Dermis microvascular lymphatic vessel endothelial cell (primary cell): ENCODE data around the gene ARHGAP22. TPM values are rescaled to one million over a fixed set of nuclear protein-coding genes. Genes with fewer than 3 reads are reported as not detected.
A peak's percentile ranks its signal among the peaks of the same experiment; 100 is the strongest.

Experiments used
- DNase-seq, 2 donors: peaks; one replicate each; pipeline versions ENCODE4 v3.0.0 to v3.0.0-alpha.2; 2010; ENCODE audit warnings: low read depth in 2 of 2
- total RNA-seq: library from RNA; depleted of rRNA; stranded (reverse); fragments of >200 nt; gene quantifications from 2 replicates; pipeline ENCODE4 v1.2.1, GENCODE V29; 2014

Gene ARHGAP22
- total RNA-seq, 1 donor from 2014 or later, result 5.3 TPM

DNA sequence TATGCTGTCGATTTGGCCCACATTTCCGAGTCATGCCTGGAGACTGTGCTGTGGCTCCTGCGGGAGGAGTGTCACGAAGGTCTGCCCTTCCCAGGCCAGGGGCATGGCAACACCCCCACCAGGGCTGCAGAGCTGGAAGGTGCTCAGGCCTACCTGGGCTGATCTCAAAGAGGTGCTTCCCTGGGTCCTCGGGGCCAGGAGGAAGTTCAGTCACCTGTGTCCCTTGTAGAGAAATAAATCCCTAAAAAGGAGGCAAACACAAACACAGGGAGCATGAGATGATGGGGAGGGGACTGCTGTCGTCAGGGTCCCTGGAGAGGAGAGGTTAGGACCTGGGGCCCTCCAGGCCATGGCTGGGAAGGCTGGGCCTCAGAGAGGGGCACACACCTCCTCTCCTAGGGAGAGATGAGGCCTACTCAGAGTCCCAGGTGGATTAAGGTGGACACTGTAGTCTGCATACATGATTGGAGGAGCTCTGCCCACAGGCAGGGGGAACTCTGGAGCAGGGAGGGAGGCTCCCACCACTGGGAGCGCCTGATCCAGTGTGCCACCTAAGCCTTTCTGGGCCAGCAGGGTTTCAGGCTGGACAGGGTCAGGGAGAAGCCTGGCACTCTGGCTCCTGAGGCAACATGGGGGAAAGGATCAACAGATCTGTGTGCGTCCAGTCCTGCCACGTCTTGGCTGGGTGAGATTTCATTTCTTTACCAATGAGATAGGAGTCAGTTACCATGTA, 49.4 kb downstream of the ARHGAP22 start:
- DNase-seq, result no peak

DNA sequence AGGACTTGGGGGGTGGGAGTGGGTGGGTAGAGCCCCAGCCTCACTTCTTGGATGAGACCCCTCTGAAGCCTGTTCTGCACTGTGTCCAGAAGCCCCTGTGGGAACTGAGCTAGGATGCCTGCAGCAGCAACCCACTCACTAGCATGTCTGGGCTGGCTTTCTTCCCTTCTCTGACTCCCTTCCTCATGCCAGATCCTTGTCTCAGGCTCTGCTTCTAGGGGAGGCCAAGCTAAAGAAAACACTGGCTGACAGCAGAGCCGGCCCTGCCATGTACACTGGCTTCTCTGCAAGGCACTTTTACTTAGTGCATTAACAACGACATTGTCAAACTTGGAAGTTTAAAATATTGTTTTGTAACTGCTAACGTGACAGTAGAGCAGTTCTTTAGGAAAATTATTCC, 50.2 kb downstream of the ARHGAP22 start:
- DNase-seq, result no peak

DNA sequence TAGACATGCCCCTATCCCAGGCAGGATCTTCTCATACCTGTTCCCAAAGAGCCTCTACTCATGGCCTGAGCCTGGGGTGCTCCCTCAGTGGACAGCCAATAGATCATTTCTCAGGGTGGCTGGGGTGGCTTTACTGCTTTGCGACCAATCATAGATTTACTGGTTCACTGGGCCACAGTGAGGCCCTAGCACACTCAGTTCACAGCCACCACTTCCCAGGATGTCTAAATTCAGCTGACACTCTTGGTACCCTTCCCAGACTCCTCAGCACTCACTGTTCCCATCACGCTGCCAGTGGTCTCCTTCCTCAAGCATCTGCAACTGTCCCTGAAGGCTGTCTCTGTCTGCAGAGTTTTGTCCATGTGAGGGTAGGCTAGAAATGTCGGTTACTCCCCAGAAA, 50.6 kb downstream of the ARHGAP22 start:
- DNase-seq, result no peak

DNA sequence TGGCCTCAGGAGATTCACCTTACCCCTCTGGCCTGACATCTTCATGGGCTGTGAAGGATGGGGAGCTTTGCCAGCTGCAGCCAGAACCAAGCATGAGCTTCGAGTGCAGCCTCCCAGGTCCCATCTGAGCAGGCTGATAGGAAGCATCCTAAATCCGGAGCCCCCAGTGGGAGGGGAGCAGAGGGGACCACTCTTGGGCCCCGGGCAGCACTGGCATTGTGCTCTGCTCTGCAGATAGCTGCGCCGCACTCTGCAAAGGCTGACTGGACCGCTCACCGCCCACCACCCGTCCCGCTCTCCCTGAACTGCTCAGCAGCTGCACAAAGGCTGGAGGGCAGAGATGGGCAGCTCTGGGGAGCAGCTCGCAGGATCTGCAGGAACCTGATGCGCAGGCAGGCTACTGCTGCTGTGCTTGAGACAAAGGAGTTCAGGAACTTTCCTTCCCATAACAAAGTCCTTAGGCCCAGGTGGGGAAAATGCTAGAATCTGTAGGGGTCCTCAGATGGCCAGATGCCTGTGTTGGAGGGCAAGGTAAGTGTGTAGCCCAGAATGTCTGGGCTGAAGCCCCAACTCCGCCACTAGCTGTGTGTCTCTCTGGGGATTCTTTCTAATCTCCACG, 51.8 kb downstream of the ARHGAP22 start:
- DNase-seq, result no peak

DNA sequence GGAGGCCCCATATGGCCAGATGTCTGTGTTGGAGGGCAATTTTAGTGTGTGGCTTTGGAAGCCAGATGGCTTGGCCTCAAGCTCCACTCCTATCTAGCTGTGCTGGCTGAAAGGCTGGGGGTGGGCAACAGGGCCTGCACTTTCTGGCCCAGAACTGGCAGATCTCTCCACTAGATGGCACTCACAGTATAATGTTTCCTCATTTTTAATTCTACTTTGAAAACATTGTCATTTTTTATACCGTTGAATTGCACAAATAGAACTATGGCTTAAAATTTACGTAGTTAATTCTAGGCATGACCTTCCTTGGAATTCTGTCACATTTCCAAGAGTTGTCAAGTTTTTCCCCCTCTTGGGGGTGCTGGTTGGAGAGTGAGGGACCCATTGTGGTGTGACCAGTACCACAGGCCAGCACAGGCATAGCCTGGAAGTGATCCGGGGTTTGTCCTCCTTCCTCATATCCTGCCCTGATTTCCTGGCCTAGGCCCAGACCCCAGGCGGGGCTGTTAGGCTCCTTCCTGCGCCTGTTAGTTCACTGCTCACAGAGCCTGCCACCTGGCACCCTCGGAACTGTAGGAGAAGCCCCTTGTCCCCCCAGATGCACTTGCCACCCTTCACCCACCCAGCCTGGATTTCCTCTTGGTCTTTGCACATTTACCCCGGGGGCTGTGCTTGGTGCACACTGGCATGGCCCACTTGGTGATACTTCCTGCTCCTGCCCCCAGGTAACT, 52.8 kb downstream of the ARHGAP22 start:
- peak; percentile 23 to 63 for DNase-seq

DNA sequence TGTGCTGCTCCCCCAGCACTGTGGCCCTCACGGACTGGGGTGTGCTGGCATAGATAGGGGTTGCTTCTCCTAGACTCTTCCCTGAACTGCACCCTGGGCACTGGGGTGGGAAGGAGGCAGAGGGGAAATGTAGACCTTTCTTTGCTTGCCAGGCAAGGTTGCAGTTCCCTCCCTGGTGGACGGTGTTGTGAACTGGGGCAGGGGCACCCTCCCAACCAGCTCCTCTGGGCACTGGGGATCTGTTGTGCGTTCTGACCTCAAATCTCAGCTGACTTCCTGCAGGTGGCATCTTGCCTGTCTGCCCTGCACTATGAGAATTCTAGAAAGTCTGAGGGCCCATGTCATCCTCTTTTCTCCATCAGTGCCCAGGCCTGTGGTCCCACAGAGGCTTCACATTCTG, 53.9 kb downstream of the ARHGAP22 start:
- no peak for DNase-seq

DNA sequence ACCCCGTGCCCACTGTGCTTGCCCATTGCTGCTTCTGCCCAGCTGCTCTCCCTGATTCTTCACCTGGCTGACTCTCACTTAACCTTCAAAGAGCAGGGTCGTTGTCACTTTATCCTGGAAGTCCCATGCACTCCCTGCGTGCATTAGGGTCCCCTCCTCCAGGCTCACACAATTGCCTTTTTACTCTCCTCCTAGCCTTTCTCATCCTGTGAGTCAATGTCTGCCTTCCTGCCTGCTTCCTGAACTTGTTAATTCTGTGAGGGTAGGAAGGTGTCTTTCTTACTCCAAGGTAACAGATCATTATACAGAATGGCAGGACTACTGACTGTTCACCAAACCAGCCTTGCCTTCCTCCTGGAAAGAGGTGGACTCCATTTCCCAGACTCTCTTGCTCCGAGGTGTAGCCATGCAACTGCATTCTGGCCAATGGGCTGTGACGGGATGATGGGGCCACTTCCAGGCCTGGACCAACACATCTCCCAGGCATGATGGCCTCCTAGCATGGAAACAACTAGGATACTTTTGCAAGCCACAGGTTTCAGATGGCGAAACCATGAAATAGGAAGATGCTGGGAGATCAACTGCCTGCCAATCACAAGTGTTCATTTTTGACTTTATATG, 54.7 kb downstream of the ARHGAP22 start:
- peak in 1 of 2 donors; percentile 55 for DNase-seq

DNA sequence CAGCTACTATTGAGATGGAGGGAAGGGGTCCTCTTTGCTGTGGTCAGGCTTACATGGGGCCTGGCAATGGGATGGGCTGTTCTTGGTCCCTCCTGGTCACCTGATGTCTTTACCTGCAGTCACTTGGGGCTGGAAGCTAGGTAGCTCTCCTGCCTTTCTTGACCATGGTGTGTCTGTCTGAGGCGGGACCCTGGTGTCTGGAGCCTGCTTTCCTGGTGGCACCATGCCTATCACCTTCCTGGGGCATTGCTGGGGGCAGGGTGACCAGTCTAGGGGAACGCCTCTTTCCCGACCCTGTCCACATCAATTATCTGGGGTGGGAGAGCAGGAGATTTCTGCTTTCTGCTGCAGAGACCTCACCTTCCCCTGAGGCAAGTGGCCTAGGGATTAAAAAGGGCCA, 55.6 kb downstream of the ARHGAP22 start:
- DNase-seq, result no peak

DNA sequence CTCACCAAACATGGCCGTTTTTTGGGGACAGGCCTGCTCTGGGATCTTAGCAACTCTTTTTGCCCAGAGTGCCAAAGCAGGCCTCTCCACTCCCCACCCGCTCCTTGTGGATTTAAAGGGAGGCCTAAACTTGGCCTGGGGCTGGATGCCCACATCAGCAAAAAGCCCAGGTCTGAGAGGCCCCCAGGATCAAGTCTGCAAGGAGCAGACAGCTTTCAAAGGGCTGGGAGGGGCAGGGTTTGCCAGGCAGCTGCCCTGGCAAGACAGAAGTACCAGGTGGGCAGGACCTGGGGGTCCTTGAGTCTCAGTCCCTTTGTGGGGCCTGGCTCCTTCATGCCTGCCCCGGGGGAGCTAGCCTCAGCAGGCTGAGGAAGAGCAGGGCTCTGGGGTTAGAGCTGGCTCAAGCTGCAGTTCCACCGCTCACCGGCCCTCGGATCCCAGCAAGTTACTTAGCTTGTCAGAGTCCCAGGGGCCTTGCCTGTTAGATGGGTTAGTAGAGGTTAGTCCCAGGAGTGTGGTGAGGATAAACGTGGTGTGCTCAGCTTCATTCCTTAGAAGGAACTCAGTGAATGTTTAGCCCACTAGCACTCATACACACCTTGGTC, 56.2 kb downstream of the ARHGAP22 start:
- no peak for DNase-seq

DNA sequence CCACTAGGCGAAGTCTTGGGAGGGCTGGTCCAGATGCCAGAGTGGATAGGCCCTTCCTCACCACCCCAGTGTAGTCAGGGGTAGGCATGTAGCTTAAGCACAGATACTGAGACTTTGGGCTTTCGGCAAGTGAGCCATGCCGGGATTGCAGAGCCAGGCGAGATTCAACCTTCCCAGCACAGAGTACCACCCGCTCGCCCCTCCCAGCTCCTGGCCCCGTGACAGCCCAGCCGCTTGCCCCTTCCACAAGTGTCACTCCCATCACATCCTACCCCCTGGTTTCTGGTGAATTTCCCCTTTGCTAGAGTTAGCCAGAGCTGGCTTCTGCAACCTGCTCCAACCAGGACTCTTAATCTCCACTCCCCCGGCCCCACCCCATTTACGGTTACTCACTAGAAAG, 56.9 kb downstream of the ARHGAP22 start:
- no peak for DNase-seq

DNA sequence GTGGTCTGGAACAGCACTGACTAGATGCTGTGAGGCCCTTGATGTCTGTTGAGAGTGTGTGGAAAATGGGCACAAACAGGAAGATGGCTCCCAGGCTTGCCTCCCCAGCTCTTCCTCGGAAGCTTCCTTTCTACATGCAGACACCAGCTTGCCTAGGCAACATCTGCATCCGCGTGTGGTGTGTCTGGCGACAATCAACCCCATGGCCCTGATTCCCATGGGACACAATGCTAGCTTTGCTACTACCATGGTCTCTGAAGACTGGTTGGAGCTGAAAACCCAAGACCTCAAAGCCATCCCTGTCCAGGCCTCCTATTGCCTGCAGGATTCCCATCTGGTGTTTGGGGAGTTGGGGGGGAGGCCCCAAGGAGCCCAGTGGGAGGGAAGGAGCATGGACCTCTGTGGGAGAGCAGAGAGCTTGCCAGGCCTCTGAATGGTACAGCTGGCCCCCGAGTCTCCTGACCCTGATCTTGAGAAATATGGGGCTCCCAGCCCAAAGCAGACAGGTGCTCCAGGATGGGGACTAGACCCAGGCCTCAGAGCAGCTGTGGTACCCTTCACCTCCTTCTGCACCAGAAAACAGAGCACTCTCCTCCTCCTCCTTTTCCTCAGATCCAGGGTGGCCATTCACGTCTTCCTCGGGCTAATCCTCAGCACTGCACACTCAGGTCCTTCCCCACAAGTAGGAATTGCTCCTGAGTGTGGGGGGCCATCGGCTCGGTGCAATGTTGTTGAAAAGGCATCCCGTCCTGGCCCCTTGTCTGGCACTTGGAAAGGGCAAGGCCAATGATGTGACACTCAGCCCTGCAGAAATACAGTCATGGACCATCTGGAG, 57.6 kb downstream of the ARHGAP22 start:
- no peak for DNase-seq

DNA sequence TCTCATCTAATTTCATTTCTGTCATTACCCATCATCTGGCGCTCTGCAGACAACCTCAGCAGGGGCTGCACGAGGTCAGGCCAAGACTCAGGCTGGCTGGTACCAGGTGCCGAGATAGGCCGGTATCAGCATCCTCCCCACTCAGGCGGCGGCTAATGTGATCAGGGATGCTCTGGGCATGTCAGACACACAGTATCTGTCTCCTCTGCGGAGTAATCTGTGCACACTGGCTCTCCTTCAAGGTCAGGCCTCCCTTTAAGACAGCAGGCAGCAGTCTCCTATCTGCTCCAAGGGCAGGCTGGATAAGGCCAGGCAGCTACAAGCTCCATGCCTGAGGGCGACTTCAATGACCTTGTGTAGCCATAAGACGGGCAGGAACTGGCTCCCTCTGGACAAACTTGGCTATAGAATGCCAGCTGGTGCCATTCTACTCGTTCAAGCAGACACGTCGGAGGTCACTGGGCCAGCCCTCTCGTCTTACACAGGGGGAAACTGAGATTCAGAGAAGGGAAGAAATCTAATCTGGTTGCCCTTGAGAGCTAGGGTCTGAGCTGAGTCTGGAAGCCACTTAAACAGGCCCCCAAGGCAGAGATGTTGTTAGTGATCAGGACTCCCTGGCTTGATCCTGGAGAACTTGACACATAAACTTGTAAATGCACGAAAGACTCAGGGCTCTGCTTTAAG, 59.3 kb downstream of the ARHGAP22 start:
- DNase-seq, result no peak

DNA sequence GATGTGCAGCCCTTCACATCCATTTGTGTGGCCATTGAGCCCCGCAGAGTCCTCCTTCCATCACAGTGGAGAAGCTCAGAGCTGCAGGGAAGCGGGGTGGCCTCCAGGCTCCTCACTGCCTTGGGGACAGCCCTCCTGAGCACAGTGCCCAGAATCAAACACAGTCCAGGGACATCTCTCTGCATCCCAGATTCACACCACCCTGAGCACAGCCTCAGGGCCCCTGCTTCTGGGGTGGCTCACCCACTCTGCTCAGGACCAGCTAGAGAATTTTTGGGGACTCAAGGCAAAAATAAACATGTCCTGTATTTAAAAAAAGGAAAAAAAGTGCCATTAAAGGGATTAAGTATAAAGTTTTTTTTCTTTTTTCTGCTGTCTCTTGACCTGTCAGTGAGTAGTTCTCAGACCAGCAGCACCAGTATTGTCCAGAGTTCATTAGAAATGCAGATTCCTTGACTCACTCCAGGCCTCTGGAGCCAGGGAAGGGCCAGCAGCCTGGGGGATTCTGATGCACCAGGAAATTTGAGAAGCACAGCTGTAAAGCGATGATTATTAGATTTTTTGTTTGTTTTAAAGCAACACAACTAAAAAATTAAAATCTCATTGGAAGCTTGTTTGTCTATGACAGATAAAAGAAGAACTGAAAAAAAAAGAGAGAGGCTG, 61.6 kb downstream of the ARHGAP22 start:
- DNase-seq, result no peak

DNA sequence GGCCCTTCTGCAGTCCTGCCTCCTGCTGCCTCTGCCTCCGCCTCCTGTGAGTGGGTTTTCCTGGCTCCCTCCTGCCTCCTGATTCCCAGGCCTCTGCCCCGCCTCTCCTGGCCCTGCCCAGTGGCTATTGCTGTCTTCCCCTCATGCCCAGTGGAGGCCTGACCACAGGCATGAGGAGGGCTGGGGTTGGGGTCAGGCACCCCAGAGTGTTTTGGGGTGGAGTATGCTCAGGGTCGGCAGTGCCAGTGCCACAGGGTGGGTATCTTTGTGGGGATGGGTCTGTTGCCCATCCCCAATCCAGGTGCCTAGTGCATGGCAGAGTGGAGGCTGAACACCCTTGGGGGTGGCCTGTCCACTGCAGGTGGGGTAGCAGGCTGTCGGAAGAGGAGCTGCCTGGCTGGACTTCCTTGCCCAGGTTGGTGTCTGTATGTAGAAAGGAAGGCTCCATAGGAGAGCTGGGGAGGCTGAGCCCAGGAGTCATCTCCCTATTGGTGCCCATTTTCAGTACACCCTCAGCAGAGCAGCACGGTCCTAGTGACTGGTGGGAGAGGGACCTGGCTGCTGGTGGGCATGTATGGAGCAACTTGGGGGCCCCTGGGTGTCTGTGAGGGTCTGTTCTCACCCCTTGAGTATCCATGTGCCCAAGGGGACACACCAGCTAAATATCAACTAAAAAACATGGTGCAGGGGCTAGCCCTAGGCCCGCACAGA, 62.2 kb downstream of the ARHGAP22 start:
- DNase-seq, result no peak

DNA sequence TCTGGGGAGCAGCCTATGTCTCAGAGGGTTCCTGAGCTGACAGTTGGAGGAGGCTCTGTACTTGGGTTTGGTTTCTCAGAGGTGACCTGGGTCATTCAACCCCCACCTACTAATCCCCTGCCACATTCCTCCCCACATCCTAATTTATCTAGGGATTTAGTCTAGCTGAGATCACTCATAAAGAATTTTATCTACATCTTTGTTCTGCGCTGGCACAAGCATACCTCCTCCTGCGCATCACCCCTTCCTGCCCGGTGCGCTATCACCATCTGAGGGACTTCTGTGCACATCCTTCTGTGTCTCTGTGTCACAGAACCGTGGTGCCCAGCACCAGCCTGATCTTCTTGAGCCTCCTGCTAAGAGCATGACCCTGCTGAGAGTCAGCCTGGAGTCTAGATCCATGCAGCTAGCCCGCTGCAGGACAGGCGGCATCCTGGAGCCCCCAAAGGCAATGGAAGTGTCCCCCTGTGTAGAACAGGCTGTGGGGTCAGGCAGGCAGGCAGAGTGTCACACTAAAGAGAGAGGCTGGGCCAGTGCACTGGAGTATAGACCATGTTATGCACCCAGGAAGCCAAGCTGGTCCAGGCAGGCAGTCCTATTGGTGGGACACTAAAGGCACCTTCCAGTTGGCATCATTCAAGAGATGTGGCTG, 63.6 kb downstream of the ARHGAP22 start:
- DNase-seq, result no peak

DNA sequence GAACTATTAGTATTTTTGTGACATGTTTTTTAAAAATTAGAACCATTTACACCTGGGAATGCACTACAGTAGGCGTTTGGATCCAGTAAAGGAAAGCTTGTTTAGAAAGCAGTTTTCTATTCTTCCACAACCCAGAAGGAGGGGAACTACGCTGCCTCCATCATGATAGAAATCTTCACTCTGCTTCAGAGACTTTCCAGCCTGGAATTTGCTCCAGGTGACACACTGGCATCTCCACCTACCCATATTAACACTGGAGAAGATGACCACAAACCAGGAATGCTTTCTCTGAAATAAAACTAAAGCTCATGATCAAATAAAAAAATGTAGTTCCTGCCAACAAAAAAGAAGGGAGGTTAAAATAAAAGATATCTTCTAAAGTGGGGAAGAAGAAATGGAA, 66.3 kb downstream of the ARHGAP22 start:
- no peak for DNase-seq

DNA sequence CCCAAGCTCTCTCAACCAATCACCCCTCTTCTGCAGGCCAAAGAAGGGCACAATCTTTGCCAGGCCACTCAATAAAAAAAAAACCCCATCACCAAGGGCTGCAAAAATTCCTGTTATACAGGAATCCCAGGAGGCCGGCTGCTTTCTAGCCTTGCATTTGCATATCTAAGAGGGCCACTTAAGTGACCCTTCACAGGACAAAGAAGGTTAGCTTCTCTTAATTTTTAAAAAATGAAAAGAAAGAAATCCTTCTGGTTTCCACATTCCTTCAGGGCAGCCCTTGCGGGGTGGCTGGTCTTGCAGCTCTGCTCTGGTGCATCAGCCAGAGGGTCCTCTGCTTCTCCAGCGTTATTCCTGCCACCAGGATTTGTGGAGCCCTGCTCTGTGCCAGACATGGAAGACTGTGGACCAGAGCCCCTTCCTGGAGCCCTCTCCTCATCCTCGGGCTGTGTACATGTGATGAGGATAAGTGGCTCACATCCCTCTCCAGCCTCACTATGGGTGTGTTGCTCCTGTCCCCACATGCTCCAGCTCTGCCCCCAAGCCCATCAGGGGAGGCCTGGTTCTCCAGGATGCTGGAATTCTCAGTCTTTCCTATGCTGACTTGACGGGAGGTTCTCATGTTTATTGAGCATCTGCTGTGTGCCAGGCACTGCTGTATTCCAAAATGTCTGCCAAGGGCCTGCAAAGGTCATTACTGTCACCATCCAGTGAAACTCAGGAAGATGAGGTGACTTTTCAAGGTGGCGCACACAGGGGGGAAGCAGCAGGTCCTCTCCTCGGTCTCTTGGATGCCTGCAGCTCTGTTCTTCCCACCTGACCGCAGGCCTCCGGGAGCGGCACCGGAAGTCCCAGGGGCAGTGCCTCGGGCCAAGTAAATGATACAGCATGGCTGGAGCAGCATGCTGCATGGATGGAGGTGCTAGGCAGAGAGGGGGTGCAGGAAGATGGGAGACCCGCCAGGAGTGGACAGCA, 67.7 kb downstream of the ARHGAP22 start:
- no peak for DNase-seq

DNA sequence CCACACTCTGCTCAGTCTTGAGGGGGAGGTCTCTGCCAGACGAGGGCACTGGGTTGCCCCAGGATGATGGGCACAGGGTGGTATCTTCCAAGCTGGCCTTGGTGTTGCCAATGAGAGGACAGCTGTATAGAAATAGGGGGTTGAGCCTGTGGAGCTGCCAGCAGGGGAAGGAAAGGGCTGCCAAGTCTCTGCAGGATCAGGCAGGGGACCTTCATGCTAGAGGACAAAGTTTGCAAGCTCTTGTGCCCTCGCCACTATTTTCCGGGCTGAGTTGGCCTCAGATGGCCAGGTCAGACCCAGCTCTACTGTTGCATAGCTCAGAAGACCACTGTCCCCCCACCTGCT, 68.7 kb downstream of the ARHGAP22 start:
- no peak for DNase-seq
